Ascending aorta (tissue), 2 donors: ENCODE results near the gene FLNA. TPM values are rescaled to one million over a fixed set of nuclear protein-coding genes. Genes with fewer than 3 reads are reported as not detected.

Source experiments
- DNase-seq, 2 donors: peaks; one replicate each; pipeline ENCODE4 v3.0.0-alpha.2; 2019; ENCODE audit warnings: low spot score in 2 of 2
- H3K27ac ChIP-seq, 2 donors: fragments of 200-600 bp; sonication (generic); one replicate each; pipeline ENCODE4 v1.5.1; 2016 to 2017; ENCODE audit warnings: mild to moderate bottlenecking in 1 of 2
- H3K27me3 ChIP-seq: fragments of 200-600 bp; sonication (generic); one replicate; pipeline ENCODE4 v1.5.1; 2017
- H3K36me3 ChIP-seq, 2 donors: fragments of 200-600 bp; sonication (generic); one replicate each; pipeline ENCODE4 v1.5.1; 2016
- H3K4me1 ChIP-seq, 2 donors: fragments of 200-600 bp; sonication (generic); one replicate each; pipeline ENCODE4 v1.5.1; 2016 to 2017; ENCODE audit warnings: mild to moderate bottlenecking in 1 of 2
- H3K4me3 ChIP-seq, 2 donors: fragments of 200-600 bp; sonication (generic); one replicate each; pipeline ENCODE4 v1.5.1; 2016 to 2017; ENCODE audit warnings: mild to moderate bottlenecking in 1 of 2
- H3K9me3 ChIP-seq, 2 donors: fragments of 200-600 bp; sonication (generic); one replicate each; pipeline ENCODE4 v1.5.1; 2016
- intact Hi-C: fragments of 100-400 bp; cut with DNase I; formaldehyde crosslinking; loops from one replicate; pipeline ENCODE4 v1.15.1; 2023
- total RNA-seq: library from RNA; depleted of rRNA; stranded (reverse); fragments of >200 nt; gene quantifications from one replicate; pipeline ENCODE4 v1.1.0, GENCODE V29; 2016
- TF ChIP-seq, protein P1 (sequence below), 3 experiments: fragments of 200-600 bp in 2 of 3; fragments of 450-650 bp in 1 of 3; sonication (generic) in 2 of 3; IDR thresholded peaks; one replicate each; pipeline ENCODE4 v1.5.1; 2016 to 2019; ENCODE audit warnings: antibody characterized with exemption in 3 of 3, mild to moderate bottlenecking in 1 of 3, moderate library complexity in 1 of 3

Gene FLNA
- total RNA-seq, 1 donor from 2014 or later: 6,152 TPM

- intact Hi-C loops: no loop called here
- peak overlapping the region; percentile 91 to 94 for H3K27ac ChIP-seq
- no peaks in the 10 kb centered on the region for H3K9me3 ChIP-seq
- H3K27me3 ChIP-seq: no peaks in the 10 kb centered on the region
- DNase-seq: no peak
- H3K4me3 ChIP-seq: peak overlapping the region in 1 of 2 donors; percentile 91
- TF ChIP-seq, protein P1, sequence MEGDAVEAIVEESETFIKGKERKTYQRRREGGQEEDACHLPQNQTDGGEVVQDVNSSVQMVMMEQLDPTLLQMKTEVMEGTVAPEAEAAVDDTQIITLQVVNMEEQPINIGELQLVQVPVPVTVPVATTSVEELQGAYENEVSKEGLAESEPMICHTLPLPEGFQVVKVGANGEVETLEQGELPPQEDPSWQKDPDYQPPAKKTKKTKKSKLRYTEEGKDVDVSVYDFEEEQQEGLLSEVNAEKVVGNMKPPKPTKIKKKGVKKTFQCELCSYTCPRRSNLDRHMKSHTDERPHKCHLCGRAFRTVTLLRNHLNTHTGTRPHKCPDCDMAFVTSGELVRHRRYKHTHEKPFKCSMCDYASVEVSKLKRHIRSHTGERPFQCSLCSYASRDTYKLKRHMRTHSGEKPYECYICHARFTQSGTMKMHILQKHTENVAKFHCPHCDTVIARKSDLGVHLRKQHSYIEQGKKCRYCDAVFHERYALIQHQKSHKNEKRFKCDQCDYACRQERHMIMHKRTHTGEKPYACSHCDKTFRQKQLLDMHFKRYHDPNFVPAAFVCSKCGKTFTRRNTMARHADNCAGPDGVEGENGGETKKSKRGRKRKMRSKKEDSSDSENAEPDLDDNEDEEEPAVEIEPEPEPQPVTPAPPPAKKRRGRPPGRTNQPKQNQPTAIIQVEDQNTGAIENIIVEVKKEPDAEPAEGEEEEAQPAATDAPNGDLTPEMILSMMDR (IDR thresholded peaks at IDR 0.05): no peak
- H3K36me3 ChIP-seq: peaks cover 67 to 83% of the 10 kb centered on the region in 2 donors
- peaks cover 7 to 12% of the 10 kb centered on the region in 2 donors for H3K4me1 ChIP-seq
These were observed 7.8 kb downstream of the FLNA start for GRCh38 chrX:154366666-154367055.

GRCh38 chrX:154365997-154366665 lies 8.3 kb downstream of the FLNA start:
- H3K36me3 ChIP-seq: peaks cover 72 to 87% of the 10 kb centered on the region in 2 donors
- peak overlapping the region; percentile 91 to 94 for H3K27ac ChIP-seq
- no peaks in the 10 kb centered on the region for H3K9me3 ChIP-seq
- peaks cover 7 to 12% of the 10 kb centered on the region in 2 donors for H3K4me1 ChIP-seq
- H3K27me3 ChIP-seq: no peaks in the 10 kb centered on the region
- TF ChIP-seq, protein P1 (IDR thresholded peaks at IDR 0.05): no peak
- H3K4me3 ChIP-seq: peak overlapping the region in 1 of 2 donors; percentile 91
- no peak for DNase-seq
- intact Hi-C loops: no loop called here

DNA sequence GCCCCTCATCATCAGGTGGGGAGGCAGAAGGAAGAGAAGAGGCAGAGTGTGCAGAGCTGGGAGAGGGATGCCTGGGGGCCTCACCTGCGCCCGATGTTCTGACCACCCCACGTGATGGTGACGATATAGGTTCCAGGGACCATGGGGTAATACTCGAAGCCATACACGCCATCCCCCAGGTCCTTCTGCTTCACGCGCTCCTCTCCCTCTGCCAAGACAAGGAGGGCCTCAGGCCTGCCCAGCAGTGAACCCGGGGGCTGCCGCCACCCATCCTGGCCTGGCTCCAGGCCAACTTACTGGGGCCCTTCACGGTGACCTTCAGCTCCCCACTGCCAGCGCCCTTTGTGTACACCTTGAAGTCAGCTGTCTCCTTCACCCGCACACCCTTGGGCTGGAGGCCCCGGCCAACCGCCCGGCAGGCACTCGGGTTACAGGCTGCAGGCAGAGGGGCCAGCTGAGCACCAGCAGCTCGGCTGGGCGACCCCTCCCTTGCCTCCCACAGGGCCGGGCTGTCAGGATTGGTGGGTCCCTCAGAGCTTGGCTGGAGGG lies 9.3 kb downstream of the FLNA start:
- Histone ChIP-seq H3K9me3 (no peaks in the 10 kb centered on the region), H3K4me1 (peaks cover 7 to 15% of the 10 kb centered on the region in 2 donors), H3K4me3 (peak overlapping the region in 1 of 2 donors; percentile 91), H3K36me3 (peaks cover 68 to 84% of the 10 kb centered on the region in 2 donors), H3K27ac (peak overlapping the region; percentile 20 to 94), H3K27me3 (no peaks in the 10 kb centered on the region)
- intact Hi-C loops: no loop called here
- no peak for DNase-seq
- TF ChIP-seq, protein P1 (IDR thresholded peaks at IDR 0.05): no peak

DNA sequence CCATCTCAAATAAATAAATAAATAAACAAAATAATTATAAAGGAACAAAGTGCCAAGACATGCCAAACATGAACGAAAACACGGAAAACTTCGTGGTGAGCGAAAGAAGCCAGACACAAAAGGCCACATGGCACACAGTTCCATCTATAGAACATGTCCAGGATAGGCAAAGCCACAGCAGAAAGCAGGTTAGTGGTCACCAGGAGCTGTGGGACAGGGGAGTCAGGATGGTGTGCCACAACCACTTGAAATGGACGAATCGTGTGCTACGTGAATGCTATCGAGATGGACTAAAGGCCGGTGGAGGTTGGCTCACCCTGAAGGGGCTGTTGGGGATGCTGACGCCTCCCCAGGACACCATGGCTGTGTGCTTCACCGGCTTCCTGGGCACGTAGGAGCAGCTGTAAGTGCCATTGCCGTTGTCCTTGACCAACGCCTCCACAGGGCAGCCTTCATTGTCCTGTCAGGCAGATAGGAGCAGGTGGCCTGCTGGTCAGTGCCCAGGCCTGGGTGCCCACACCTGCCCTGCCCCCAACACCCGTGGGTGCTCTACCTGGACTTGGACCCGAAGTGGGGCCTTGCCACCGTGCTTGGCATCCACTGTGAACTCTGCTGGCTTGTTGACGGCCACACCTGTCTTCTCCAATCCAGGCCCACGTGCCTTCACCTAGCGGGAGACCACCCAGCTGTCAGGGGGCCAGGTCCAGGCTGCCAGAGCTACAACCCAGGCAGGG lies 10.6 kb downstream of the FLNA start:
- H3K27me3 ChIP-seq: no peaks in the 10 kb centered on the region
- peaks cover 7 to 20% of the 10 kb centered on the region in 2 donors for H3K4me1 ChIP-seq
- H3K27ac ChIP-seq: peak overlapping the region in 1 of 2 donors; percentile 27
- no peaks in the 10 kb centered on the region for H3K9me3 ChIP-seq
- no peak for DNase-seq
- peaks cover 76 to 89% of the 10 kb centered on the region in 2 donors for H3K36me3 ChIP-seq
- TF ChIP-seq, protein P1 (IDR thresholded peaks at IDR 0.05): no peak
- H3K4me3 ChIP-seq: no peak overlapping the region
- intact Hi-C loops: no loop called here

DNA sequence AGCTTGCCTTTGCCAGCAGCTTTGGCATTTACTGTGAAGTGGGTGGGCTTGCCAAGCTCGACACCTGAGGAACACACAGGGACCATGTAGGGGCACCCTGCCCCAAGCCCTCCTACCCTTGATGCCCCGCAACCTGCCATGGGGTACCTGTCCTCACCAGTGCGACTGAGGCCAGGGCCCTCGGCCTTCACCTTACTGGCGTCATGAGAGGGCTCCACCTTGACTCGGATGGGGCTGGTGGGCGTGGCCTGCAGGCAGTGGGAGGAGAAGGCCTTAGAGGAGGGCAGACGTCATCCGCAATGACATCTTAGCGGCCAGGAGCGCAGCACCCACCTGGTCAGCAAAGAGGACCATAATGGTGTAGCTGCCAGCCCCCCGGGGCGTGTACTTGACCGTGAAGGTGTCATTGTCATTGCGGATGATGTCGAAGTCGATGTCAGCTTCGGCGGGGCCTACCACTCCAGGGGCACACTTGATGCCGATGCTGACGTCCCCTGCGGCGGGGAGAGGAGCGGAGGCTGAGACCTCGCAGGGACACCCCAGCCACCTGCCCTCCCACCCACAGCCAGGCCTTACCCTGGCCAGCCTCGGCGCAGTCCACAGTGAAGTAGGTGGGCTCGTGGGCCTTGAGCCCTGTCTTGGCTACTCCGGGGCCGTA lies 12.2 kb downstream of the FLNA start:
- DNase-seq: no peak
- intact Hi-C loops: no loop called here

More for the DNA sequence above, 12.2 kb downstream of the FLNA start:
- no peaks in the 10 kb centered on the region for H3K27me3 ChIP-seq
- H3K27ac ChIP-seq: peak overlapping the region in 1 of 2 donors; percentile 52
- H3K36me3 ChIP-seq: peaks cover 83 to 89% of the 10 kb centered on the region in 2 donors
- no peak overlapping the region for H3K4me3 ChIP-seq
- TF ChIP-seq, protein P1 (IDR thresholded peaks at IDR 0.05): no peak
- H3K4me1 ChIP-seq: peaks cover 7 to 18% of the 10 kb centered on the region in 2 donors
- H3K9me3 ChIP-seq: no peaks in the 10 kb centered on the region
